ENCODE measurements around the gene C1orf105.
"Not testable (repeated sequence)": the region's sequence is repeated elsewhere in the genome, so short reads cannot be mapped to it uniquely, and the experiment has no call there.

DNA sequence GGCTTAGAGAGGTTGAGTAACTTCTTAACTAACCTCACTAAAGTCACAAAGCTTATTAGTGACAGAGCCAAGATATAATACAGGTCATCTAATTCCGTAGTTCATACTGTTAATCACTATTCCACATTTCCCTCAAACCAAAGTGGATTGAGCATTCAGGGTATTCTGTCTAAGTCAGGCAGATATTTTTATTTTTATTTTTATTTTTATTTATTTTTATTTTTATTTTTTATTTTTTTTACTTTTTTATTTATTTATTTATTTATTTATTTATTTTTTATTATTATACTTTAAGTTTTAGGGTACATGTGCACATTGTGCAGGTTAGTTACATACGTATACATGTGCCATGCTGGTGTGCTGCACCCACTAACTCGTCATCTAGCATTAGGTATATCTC is 48.8 kb upstream of the C1orf105 start:
- TF ChIP-seq, protein P1, sequence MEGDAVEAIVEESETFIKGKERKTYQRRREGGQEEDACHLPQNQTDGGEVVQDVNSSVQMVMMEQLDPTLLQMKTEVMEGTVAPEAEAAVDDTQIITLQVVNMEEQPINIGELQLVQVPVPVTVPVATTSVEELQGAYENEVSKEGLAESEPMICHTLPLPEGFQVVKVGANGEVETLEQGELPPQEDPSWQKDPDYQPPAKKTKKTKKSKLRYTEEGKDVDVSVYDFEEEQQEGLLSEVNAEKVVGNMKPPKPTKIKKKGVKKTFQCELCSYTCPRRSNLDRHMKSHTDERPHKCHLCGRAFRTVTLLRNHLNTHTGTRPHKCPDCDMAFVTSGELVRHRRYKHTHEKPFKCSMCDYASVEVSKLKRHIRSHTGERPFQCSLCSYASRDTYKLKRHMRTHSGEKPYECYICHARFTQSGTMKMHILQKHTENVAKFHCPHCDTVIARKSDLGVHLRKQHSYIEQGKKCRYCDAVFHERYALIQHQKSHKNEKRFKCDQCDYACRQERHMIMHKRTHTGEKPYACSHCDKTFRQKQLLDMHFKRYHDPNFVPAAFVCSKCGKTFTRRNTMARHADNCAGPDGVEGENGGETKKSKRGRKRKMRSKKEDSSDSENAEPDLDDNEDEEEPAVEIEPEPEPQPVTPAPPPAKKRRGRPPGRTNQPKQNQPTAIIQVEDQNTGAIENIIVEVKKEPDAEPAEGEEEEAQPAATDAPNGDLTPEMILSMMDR (conservative IDR thresholded peaks at IDR 0.05): not testable (repeated sequence)
- TF ChIP-seq ZFX (IDR thresholded peaks at IDR 0.05): not testable (repeated sequence)
